Keratinocyte (primary cell): ENCODE measurements around the gene GLI2. TPM values are rescaled to one million over a fixed set of nuclear protein-coding genes. Genes with fewer than 3 reads are reported as not detected.

Experiments used
- DNase-seq: peaks from one replicate; pipeline ENCODE4 v3.0.0-alpha.2; 2011; ENCODE audit warnings: low read depth, missing footprints, low spot score
- FAIRE-seq: peaks from 2 replicates; lab custom pipeline; 2011; peaks lifted over from hg19 to GRCh38; lab: Jason Lieb, UNC
- H2AFZ ChIP-seq: 2 replicates; pipeline ENCODE4 v1.6.0; 2012; ENCODE audit warnings: low read length, control low read depth, inconsistent platforms; ENCODE audit not compliant: control insufficient read depth
- H3K27ac ChIP-seq: 2 replicates; pipeline ENCODE4 v1.5.1; 2011; ENCODE audit warnings: low read length; ENCODE audit not compliant: control insufficient read depth, insufficient read depth
- H3K27me3 ChIP-seq: 3 replicates; pipeline ENCODE4 v1.6.0; 2011; ENCODE audit warnings: low read length; ENCODE audit not compliant: control insufficient read depth, insufficient read depth; ENCODE audit errors: extremely low read depth
- H3K36me3 ChIP-seq, 2 experiments: 2 replicates in 1 of 2; 3 replicates in 1 of 2; pipeline ENCODE4 v1.5.1; 2011; ENCODE audit warnings: low read length in 2 of 2, mild to moderate bottlenecking in 1 of 2; ENCODE audit not compliant: control insufficient read depth in 2 of 2, insufficient read depth in 2 of 2; ENCODE audit errors: extremely low read depth in 1 of 2
- H3K4me1 ChIP-seq: 3 replicates; pipeline ENCODE4 v1.5.1; 2011; ENCODE audit warnings: low read length; ENCODE audit not compliant: control insufficient read depth, insufficient read depth; ENCODE audit errors: extremely low read depth
- H3K4me2 ChIP-seq: 3 replicates; pipeline ENCODE4 v1.6.0; 2011; ENCODE audit warnings: low read depth, low read length; ENCODE audit not compliant: control insufficient read depth, insufficient read depth; ENCODE audit errors: extremely low read depth
- H3K4me3 ChIP-seq, 3 experiments: fragments of 200-600 bp in 1 of 3; sonication (generic) in 1 of 3; 2 replicates in 2 of 3; 3 replicates in 1 of 3; pipeline ENCODE4 v1.5.1; 2011 to 2016; ENCODE audit warnings: low read length in 3 of 3, mild to moderate bottlenecking in 3 of 3, control low read depth in 2 of 3, inconsistent platforms in 1 of 3, low read depth in 1 of 3, mixed read lengths in 1 of 3, mixed run types in 1 of 3, moderate library complexity in 1 of 3; ENCODE audit not compliant: control insufficient read depth in 2 of 3, insufficient read depth in 2 of 3; ENCODE audit errors: extremely low read depth in 1 of 3
- H3K79me2 ChIP-seq: 2 replicates; pipeline ENCODE4 v1.6.0; 2012; ENCODE audit warnings: low read length; ENCODE audit not compliant: control insufficient read depth, insufficient read depth
- H3K9ac ChIP-seq: 3 replicates; pipeline ENCODE4 v1.6.0; 2011; ENCODE audit warnings: low read length; ENCODE audit not compliant: control insufficient read depth, insufficient read depth; ENCODE audit errors: extremely low read depth
- H3K9me1 ChIP-seq: 3 replicates; pipeline ENCODE4 v1.6.0; 2011; ENCODE audit warnings: low read length; ENCODE audit not compliant: control insufficient read depth, insufficient read depth; ENCODE audit errors: extremely low read depth
- H3K9me3 ChIP-seq: 2 replicates; pipeline ENCODE4 v1.5.1; 2012; ENCODE audit warnings: low read depth, low read length; ENCODE audit not compliant: control insufficient read depth
- H4K20me1 ChIP-seq: 3 replicates; pipeline ENCODE4 v1.6.0; 2011; ENCODE audit warnings: low read length; ENCODE audit not compliant: control insufficient read depth, insufficient read depth; ENCODE audit errors: extremely low read depth
- CTCF ChIP-seq, 3 experiments: IDR thresholded peaks in 1 of 3; conservative IDR thresholded peaks in 1 of 3; optimal IDR thresholded peaks in 1 of 3; 2 replicates in 2 of 3; 3 replicates in 1 of 3; pipeline versions ENCODE3 to v1.5.1; 2011; ENCODE audit warnings: low read length in 3 of 3, mild to moderate bottlenecking in 3 of 3, moderate library complexity in 2 of 3, control low read depth in 1 of 3, inconsistent platforms in 1 of 3; ENCODE audit not compliant: insufficient read depth in 2 of 3; ENCODE audit errors: extremely low read depth in 1 of 3
- EZH2 ChIP-seq: IDR thresholded peaks from one replicate; pipeline ENCODE4 v1.6.1; 2012; ENCODE audit warnings: inconsistent platforms, mild to moderate bottlenecking, low read length, moderate library complexity
- dilution Hi-C: fragments of 300-500 bp; cut with MboI; formaldehyde crosslinking; loops from one replicate; pipeline ENCODE4 v1.7.0; 2020; ENCODE audit warnings: low sequenced_read_pairs; ENCODE audit not compliant: extremely low pct_ligation_motif_present
- polyA plus RNA-seq, 5 experiments: library from polyadenylated mRNA; depleted of rRNA in 3 of 5; stranded (reverse) in 3 of 5; stranded (forward) in 1 of 5; unstranded in 1 of 5; fragments of >200 nt; gene quantifications; 1 replicate in 1 of 5; 2 replicates in 3 of 5; 3 replicates in 1 of 5; pipeline versions ENCODE4 v1.2.1 to v1.2.3, GENCODE V29; 2011 to 2012; ENCODE audit warnings: missing spikeins in 2 of 5, low read depth in 1 of 5, low replicate concordance in 1 of 5

GLI2 gene
- polyA plus RNA-seq, 1 donor (not counting 4 experiments of a cell fraction or from before 2014, with no cell fraction given): 0.04 TPM

GRCh38 chr2:120722246-120722567 lies 13.5 kb upstream of the GLI2 start:
- dilution Hi-C loops: no loop called here
- no peak overlapping the region for H3K4me3 ChIP-seq
- no peak overlapping the region for H3K9ac ChIP-seq
- H3K36me3 ChIP-seq: no peaks in the 10 kb centered on the region
- no peak overlapping the region for H3K4me2 ChIP-seq
- peaks cover 1% of the 10 kb centered on the region for H3K9me3 ChIP-seq
- no peaks in the 10 kb centered on the region for H3K4me1 ChIP-seq
- peaks cover 6% of the 10 kb centered on the region for H3K27me3 ChIP-seq
- H3K27ac ChIP-seq: no peak overlapping the region
- H3K79me2 ChIP-seq: no peaks in the 10 kb centered on the region
- no peaks in the 10 kb centered on the region for H4K20me1 ChIP-seq
- DNase-seq (no peak), FAIRE-seq (no peak)
- TF ChIP-seq EZH2 (no peak), CTCF (optimal IDR thresholded peaks at IDR 0.05 in 1 of 3, IDR thresholded peaks at IDR 0.05 in 1 of 3, conservative IDR thresholded peaks at IDR 0.05 in 1 of 3; ENCODE audit: extremely low read depth in 1 of 3, insufficient read depth in 2 of 3, low read length in 3 of 3) (no peak)
- H3K9me1 ChIP-seq: no peaks in the 10 kb centered on the region
- no peak overlapping the region for H2AFZ ChIP-seq

- Histone ChIP-seq H3K9me1 (no peaks in the 10 kb centered on the region), H3K27me3 (peaks cover 6% of the 10 kb centered on the region), H3K27ac (no peak overlapping the region), H3K79me2 (no peaks in the 10 kb centered on the region), H3K36me3 (no peaks in the 10 kb centered on the region), H3K4me3 (no peak overlapping the region), H3K9ac (no peak overlapping the region), H3K4me1 (no peaks in the 10 kb centered on the region), H3K4me2 (no peak overlapping the region), H4K20me1 (no peaks in the 10 kb centered on the region), H2AFZ (no peak overlapping the region), H3K9me3 (peaks cover 1% of the 10 kb centered on the region)
- dilution Hi-C loops: no loop called here
- DNase-seq (no peak), FAIRE-seq (peak; percentile 55)
- TF ChIP-seq EZH2 (no peak), CTCF (optimal IDR thresholded peaks at IDR 0.05 in 1 of 3, IDR thresholded peaks at IDR 0.05 in 1 of 3, conservative IDR thresholded peaks at IDR 0.05 in 1 of 3; ENCODE audit: extremely low read depth in 1 of 3, insufficient read depth in 2 of 3, low read length in 3 of 3) (no peak)
Observed at GRCh38 chr2:120722568-120723421, 12.9 kb upstream of the GLI2 start.
